GM21723 (cell line): ENCODE results near the gene OR2F2.

Experiments
- ATAC-seq: cut with Tn5 transposase; IDR thresholded peaks from one replicate; pipeline ENCODE4 v1.9.1; 2021; ENCODE audit warnings: mild to moderate bottlenecking, moderate library complexity; ENCODE audit not compliant: unreplicated experiment

The OR2F2 gene

DNA sequence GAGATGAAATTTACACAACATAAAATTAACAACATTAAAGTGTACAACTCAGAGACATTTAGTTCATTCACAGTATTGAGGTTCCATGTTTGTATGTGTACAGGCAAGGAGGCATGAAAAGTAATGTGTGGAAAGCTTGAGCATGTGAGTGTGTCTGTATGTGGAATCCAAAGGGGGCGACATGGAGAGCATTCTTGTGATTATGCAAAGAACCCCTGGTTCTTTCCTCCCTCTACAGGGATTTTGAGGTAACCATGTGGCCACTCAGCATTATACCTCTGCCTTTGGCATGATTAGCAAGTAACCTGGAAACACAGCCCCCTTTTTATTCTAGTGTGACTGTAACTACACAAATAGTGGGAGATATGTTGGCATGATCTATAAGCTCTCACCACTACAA lies 40.6 kb downstream of the OR2F2 start:
- no peak for ATAC-seq

DNA sequence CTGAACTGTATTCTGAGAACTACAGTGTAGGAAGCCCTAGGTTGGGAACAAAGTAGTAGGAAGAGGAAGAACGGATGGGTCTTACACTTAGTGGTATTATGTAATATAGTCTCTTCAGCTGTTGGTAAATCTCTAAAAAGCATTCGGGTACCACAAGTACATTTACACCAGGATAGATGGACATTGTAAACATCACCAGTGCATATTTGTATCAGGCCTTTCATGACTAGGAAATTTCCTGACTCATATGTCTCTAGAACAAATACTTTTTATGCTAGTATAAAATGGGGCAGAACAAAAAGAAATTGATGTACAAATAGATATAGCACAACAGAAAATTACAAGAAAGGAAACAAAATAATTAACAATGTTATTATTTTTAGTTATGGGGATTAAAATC lies 43.6 kb downstream of the OR2F2 start:
- no peak for ATAC-seq

DNA sequence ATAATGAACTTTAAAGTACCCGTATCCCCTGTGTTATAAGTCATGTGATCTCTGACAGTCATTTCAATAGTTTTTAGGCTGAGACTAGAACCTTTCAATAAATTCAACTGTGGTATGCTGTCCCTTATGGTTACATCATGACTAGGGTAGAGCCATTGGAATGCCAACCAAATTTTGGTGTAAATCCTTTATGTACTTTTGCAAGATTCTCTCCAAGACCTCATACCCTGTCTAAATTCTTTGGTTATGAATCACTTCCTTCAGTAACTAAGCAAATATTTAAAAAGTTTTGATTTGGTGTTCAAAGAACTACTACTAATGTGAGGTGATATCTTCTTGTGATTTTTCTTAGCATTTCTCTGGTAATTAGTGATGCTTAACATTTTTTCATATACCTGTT lies 44.3 kb downstream of the OR2F2 start:
- ATAC-seq, result no peak

DNA sequence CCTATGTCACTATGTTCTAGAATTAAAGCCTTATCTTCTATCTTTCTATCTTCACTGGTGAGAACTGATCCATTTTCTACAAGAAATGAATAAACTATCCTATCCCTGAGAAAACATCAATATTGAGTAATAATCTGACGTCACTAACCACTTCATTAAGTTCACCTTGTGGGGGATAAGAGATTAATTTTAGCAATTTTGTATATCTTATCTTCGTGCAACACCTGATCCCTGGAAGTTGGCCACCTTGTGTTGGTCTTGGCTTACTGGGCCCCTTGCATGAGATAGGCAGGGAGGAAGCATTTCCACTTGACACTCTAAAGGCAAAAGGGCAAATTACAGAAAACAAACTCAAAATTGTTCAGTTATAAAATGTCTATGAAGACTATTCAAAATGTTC lies 45.0 kb downstream of the OR2F2 start:
- ATAC-seq, result no peak

DNA sequence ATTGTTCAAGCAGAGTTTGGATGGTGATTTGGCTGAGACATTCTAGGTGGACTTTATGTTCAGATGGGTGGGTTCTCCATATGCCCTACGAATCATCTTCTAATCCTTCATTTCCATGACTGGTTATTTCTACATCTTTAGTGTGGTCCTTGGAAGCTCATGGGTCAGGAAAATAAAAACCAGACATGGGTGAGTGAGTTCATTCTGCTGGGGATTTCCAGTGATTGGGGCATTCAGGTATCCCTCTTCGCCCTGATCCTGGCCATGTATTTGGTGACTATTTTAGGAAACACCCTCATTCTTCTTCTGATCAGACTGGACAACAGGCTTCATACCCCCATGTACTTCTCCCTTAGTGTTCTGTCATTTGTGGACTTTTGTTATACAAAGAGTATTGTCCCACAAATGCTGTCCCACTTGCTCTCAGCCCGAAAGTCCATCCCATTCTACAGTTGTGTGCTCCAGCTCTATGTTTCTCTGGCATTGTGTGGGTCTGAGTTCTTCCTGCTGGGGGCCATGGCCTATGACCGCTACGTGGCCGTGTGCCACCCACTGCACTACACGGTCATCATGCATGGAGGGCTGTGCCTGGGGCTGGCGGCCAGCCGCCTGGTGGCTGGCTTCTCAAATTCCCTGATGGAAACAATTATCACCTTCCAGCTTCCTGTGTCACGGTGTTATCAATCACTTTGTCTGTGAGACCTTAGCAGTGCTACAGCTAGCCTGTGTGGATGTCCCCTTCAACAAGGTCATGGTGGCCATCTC lies 45.9 kb downstream of the OR2F2 start:
- ATAC-seq, result no peak

DNA sequence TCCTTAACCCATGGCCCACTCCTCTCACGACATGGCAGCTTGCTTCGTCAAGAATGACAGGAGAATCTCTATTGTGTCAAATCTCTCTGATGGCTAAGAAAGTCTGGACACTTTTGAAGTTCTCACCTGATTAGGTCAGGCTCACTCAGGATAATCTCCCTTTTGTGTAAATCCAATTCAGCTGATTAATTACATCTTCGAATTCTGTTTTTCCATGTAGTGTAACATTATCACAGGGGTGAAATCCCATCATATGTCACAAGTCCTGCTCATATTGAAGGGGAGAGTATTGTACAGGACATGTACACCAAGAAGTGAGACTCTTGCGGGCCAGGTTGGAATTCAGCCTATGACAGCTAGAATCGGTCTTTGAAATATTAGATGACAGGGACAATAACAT lies 48.9 kb downstream of the OR2F2 start:
- ATAC-seq, result no peak
